ENCODE measurements around the gene RPTOR.
A peak's percentile ranks its signal among the peaks of the same experiment; 100 is the strongest.

RPTOR gene

DNA sequence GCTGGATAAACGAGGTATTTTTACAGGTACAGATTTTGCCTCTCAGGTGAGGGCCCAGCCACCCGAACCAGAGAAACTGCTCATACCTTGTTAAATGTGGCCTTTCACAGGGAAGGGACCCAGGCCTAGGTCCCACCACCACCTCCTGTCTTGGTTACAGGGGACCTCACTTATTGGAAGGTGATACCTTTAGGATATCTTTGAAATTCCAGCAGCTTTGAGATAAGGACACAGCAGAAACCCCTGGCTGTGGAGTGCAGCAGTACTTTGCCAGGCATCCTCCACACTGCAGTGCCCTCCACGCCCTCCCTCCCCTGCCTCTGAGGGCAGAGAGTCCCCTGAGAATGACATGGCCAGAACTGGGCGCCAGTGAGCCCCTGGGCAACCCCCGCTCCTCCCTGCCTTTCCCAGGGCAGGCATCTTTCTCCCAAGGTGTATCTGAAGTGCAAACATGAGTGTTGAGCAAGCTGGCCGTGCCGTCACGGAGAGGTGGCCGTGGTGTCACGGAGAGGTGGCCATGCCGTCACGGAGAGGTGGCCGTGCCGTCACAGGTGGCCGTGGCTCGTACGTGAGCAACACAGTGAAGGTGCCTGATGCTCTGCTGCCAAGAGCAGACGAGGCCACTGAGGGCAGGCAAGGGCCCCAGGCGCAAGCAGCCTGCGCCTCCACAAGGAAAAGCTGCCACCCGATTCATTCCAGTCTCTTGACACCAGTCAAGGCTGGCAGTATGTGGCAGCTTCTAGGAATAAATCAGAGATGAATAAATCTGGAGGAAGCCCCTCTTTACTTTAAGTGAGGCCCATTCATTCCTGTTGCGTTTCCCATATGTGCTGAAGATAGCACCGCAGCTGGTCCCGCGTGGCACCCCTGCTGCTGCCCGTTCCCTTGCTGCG is 312.5 kb downstream of the RPTOR start:
- TF ChIP-seq, protein P1, sequence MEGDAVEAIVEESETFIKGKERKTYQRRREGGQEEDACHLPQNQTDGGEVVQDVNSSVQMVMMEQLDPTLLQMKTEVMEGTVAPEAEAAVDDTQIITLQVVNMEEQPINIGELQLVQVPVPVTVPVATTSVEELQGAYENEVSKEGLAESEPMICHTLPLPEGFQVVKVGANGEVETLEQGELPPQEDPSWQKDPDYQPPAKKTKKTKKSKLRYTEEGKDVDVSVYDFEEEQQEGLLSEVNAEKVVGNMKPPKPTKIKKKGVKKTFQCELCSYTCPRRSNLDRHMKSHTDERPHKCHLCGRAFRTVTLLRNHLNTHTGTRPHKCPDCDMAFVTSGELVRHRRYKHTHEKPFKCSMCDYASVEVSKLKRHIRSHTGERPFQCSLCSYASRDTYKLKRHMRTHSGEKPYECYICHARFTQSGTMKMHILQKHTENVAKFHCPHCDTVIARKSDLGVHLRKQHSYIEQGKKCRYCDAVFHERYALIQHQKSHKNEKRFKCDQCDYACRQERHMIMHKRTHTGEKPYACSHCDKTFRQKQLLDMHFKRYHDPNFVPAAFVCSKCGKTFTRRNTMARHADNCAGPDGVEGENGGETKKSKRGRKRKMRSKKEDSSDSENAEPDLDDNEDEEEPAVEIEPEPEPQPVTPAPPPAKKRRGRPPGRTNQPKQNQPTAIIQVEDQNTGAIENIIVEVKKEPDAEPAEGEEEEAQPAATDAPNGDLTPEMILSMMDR (IDR thresholded peaks at IDR 0.05; ENCODE audit: control insufficient read depth, insufficient read depth, low read depth, low read length, missing control alignments), result no peak
- no peak for DNase-seq (ENCODE audit: low read depth)
- no peak overlapping the region for H3K4me3 ChIP-seq (ENCODE audit: control insufficient read depth, low read depth, low read length)

DNA sequence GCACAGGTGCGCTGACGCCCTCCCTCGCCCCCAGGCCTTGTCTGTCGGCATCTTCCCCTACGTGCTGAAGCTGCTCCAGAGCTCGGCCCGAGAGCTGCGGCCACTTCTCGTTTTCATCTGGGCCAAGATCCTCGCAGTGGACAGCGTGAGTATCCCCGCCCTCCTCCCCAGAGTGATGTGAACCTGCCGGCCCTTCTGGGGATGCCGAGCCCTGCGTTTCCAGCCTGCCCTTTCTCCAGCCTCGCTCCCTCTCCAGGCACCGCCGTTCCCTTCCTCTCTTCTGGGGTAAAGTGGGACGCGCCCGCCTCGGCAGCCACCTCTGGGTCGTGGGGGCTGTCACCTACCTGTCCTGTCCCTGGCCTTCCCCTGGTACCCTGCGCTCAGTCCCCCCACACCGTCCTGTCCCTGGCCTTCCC is 313.1 kb downstream of the RPTOR start:
- TF ChIP-seq, protein P1 (IDR thresholded peaks at IDR 0.05; ENCODE audit: control insufficient read depth, insufficient read depth, low read depth, low read length, missing control alignments), result no peak
- H3K4me3 ChIP-seq (ENCODE audit: control insufficient read depth, low read depth, low read length), result no peak overlapping the region
- DNase-seq (ENCODE audit: low read depth), result no peak

DNA sequence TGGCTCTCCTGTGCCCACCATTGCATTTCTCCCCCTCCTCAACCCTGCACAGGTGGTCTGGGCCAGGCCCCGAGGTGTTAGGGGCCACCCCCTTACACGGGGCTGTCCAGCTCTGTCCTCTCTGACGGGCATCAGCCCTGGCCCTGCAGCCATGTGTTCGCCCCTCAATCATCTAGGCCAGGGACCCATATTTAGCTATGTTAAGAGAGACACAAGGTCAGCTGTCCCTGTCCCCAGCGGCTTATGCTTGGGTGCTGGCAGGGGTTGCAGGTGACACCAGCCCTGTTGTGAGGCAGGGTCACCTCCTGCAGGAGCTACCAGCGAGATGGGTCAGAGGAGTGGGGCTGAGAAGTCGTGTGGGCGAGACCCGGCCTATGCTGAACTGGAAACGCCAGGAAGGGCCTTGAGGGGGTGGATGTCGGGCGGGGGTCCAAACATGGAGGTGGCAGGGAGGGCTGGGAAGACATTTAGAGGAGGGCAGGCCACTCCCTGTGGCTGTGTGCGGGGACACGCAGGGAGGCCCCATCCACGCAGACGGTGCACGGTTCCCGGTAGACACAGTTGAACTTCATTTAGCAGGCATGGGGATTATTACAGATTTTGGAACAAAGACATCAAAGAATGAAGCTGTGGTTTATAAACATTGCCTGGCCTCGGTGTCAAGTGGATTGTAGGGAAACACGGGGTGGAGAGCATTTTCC is 313.8 kb downstream of the RPTOR start:
- H3K4me3 ChIP-seq (ENCODE audit: control insufficient read depth, low read depth, low read length), result no peak overlapping the region
- no peak for DNase-seq (ENCODE audit: low read depth)
- TF ChIP-seq, protein P1 (IDR thresholded peaks at IDR 0.05; ENCODE audit: control insufficient read depth, insufficient read depth, low read depth, low read length, missing control alignments), result no peak

DNA sequence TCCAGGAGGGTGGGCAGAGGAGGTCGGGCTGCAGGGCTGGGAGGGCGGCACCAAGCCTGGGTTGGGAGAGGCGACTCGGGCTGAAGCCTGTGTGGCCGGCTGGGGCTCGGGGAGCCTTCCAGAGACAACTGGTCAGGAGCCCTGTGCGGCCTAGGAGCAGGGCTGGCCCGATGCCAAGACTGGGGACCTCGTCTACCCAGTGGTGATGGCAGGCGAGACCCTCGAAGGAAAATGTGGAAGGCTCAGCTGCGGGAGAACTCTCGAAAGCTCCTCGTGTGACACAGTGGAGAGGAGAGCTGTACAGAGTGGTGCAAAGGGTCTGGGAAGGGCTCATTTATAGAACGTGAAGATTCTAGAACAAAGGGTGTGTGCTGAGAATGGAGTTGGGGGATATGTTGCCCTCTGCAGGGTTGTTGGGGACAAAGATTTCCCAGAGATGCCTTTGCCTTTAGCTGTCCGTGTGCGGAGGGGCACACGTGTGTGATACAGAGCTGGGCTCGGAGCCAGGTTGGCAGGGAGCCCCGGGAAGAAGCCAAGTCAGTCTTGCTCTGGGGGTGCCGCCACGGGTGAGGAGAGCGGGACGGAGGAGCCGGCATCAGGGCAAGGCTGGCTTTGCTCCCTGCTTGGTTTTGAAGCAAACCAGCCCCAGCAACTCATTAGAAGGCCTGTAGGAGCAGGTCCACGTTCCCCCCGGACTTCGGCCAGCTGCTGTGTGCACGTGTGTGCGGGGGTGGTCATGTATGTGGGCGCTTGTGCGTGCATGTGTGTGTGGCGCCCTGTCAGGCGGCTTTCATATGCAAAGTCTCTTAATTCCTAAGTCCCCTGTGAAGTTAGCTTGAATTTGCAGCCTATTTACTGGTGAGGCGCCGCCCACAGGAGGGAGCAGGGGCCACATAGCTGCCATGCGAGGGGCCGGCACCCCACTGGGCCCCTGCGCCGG is 314.6 kb downstream of the RPTOR start:
- TF ChIP-seq, protein P1 (IDR thresholded peaks at IDR 0.05; ENCODE audit: control insufficient read depth, insufficient read depth, low read depth, low read length, missing control alignments), result peak; percentile 36
- peak; percentile 75 for DNase-seq (ENCODE audit: low read depth)
- H3K4me3 ChIP-seq (ENCODE audit: control insufficient read depth, low read depth, low read length), result no peak overlapping the region

DNA sequence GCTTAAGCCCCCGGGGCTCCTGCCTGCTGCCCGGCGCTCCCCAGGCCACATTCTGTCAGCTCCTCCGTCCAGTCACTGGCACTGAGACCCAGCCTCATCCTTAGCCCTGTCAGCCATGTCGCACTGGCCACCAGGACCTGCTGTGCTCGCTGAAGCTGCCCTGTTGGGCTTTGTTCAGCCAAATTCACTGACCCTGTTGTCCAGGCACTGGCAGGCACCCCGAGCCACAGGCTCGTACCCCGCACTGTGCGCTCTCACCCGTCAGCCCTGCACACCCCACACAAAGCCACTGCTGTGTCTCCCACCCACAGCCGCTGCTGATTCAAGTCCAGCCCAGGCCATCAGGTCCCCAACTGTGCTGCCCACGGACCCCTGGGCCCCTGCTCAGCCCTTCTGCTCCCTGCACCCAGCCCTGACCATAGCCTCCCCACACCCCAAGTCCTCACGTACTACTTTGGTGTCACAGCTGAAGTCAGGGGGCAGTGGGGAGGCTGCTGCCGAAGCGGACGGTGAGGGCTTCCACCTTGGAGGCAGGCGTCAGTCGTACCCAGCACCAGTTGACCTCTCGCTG is 315.5 kb downstream of the RPTOR start:
- no peak overlapping the region for H3K4me3 ChIP-seq (ENCODE audit: control insufficient read depth, low read depth, low read length)
- TF ChIP-seq, protein P1 (IDR thresholded peaks at IDR 0.05; ENCODE audit: control insufficient read depth, insufficient read depth, low read depth, low read length, missing control alignments), result no peak
- no peak for DNase-seq (ENCODE audit: low read depth)
